GM12878 (cell line): ENCODE results near the gene MPHOSPH9. TPM values are rescaled to one million over a fixed set of nuclear protein-coding genes. Genes with fewer than 3 reads are reported as not detected.

ENCODE experiments used
- ATAC-seq: fragments of 200-7000 bp; cut with Tn5 transposase; 3 replicates; pipeline ENCODE4 v1.9.1; 2020; ENCODE audit warnings: mild to moderate bottlenecking, moderate library complexity
- Bru-seq: library from RNA; stranded (reverse); fragments of 400-500 nt; gene quantifications from one replicate; lab custom pipeline; 2021; lab: Mats Ljungman, UMichigan
- BruChase-seq, 2 experiments: library from RNA; stranded (reverse); fragments of 400-500 nt; gene quantifications; one replicate each; lab custom pipeline; 2021; lab: Mats Ljungman, UMichigan
- BruUV-seq: library from RNA; stranded (reverse); fragments of 400-500 nt; replicated peaks from 2 replicates; lab custom pipeline; 2021; lab: Mats Ljungman, UMichigan
- CTCF ChIA-PET: fragments of 300-600 bp; sonication (Branson Sonifier 250); formaldehyde crosslinking; extraction: SDS; loops from one replicate; lab custom pipeline; 2021; ENCODE audit warnings: inconsistent platforms; lab: Yijun Ruan, JAX
- POLR2A ChIA-PET: fragments of 350-600 bp; formaldehyde crosslinking; extraction: SDS; loops from one replicate; lab custom pipeline; 2021; ENCODE audit warnings: inconsistent platforms; lab: Charles Lee
- RAD21 ChIA-PET: fragments of 300-600 bp; sonication (Branson Sonifier 250); formaldehyde crosslinking; loops from one replicate; lab custom pipeline; 2023; ENCODE audit warnings: antibody characterized with exemption; ENCODE audit not compliant: unreplicated experiment; lab: Charles Lee
- SMC1A ChIA-PET: fragments of 300-600 bp; sonication (Branson Sonifier 250); formaldehyde crosslinking; loops from one replicate; lab custom pipeline; 2023; ENCODE audit not compliant: unreplicated experiment, uncharacterized antibody; lab: Charles Lee
- DNase-seq: peaks from one replicate; pipeline ENCODE4 v3.0.0-alpha.2; 2011; ENCODE audit warnings: low read depth, low spot score
- FAIRE-seq: peaks from 3 replicates; lab custom pipeline; 2011; peaks lifted over from hg19 to GRCh38; lab: Jason Lieb, UNC
- H2AFZ ChIP-seq: 2 replicates; pipeline ENCODE4 v1.6.0; 2011; ENCODE audit warnings: low read depth, low read length, control low read depth; ENCODE audit not compliant: control insufficient read depth
- H3K27ac ChIP-seq: 2 replicates; pipeline ENCODE4 v1.5.1; 2011; ENCODE audit warnings: control low read depth; ENCODE audit not compliant: control insufficient read depth, insufficient read depth
- H3K27me3 ChIP-seq, 2 experiments: replicated peaks in 1 of 2; 2 replicates each; pipeline versions ENCODE4 v1.6.0 to v1.6.1; 2011; ENCODE audit warnings: low read length in 1 of 2; ENCODE audit not compliant: control insufficient read depth in 2 of 2, insufficient read depth in 2 of 2
- H3K36me3 ChIP-seq, 2 experiments: 2 replicates each; pipeline ENCODE4 v1.5.1; 2011; ENCODE audit warnings: low read length in 1 of 2; ENCODE audit not compliant: control insufficient read depth in 2 of 2, insufficient read depth in 2 of 2
- H3K4me1 ChIP-seq: 2 replicates; pipeline ENCODE4 v1.6.1; 2011; ENCODE audit warnings: mild to moderate bottlenecking, low read length, moderate library complexity, mixed read lengths; ENCODE audit not compliant: control insufficient read depth, insufficient read depth
- H3K4me2 ChIP-seq: 2 replicates; pipeline ENCODE4 v1.6.0; 2011; ENCODE audit warnings: control low read depth; ENCODE audit not compliant: control insufficient read depth, insufficient read depth
- H3K4me3 ChIP-seq: fragments of 200-600 bp; sonication (generic); 2 replicates; pipeline ENCODE4 v1.5.1; 2016
- H3K79me2 ChIP-seq: 2 replicates; pipeline ENCODE4 v1.6.0; 2011; ENCODE audit warnings: low read length; ENCODE audit not compliant: control insufficient read depth, insufficient read depth
- H3K9ac ChIP-seq: 2 replicates; pipeline ENCODE4 v1.8.0; 2011; ENCODE audit warnings: low read length, control low read depth, mixed read lengths; ENCODE audit not compliant: control insufficient read depth, insufficient read depth
- H3K9me3 ChIP-seq: replicated peaks from 3 replicates; pipeline ENCODE4 v1.5.1; 2011; ENCODE audit warnings: mild to moderate bottlenecking, low read length; ENCODE audit not compliant: control insufficient read depth, insufficient read depth
- H4K20me1 ChIP-seq: 2 replicates; pipeline ENCODE4 v1.6.0; 2011; ENCODE audit not compliant: control insufficient read depth, insufficient read depth
- CBX3 ChIP-seq: fragments of 200-600 bp; sonication (generic); IDR thresholded peaks from 2 replicates; pipeline ENCODE4 v1.6.1; 2016; ENCODE audit warnings: low read depth, borderline replicate concordance
- CHD4 ChIP-seq: fragments of 200-600 bp; sonication (generic); IDR thresholded peaks from 2 replicates; pipeline ENCODE4 v1.6.1; 2016; ENCODE audit warnings: mild to moderate bottlenecking
- CREB1 ChIP-seq: IDR thresholded peaks from 2 replicates; pipeline ENCODE4 v1.6.1; 2012; ENCODE audit warnings: low read depth, mild to moderate bottlenecking, inconsistent platforms
- IKZF2 ChIP-seq, 2 experiments: fragments of 450-650 bp; IDR thresholded peaks; 2 replicates each; pipeline ENCODE4 v1.6.1; 2017; ENCODE audit warnings: mild to moderate bottlenecking in 2 of 2, moderate library complexity in 2 of 2
- IRF4 ChIP-seq: IDR thresholded peaks from 2 replicates; pipeline ENCODE4 v1.6.1; 2011; ENCODE audit warnings: low read depth, low read length
- KLF5 ChIP-seq: fragments of 450-650 bp; IDR thresholded peaks from 2 replicates; pipeline ENCODE4 v1.6.1; 2014; ENCODE audit warnings: mild to moderate bottlenecking; ENCODE audit not compliant: partially characterized antibody
- NR2F1 ChIP-seq: fragments of 450-650 bp; conservative IDR thresholded peaks from 2 replicates; pipeline ENCODE4 v1.6.1; 2017; ENCODE audit warnings: mild to moderate bottlenecking
- PBX3 ChIP-seq: IDR thresholded peaks from 2 replicates; pipeline ENCODE4 v1.6.1; 2011; ENCODE audit warnings: mild to moderate bottlenecking, low read depth, low read length, moderate library complexity; ENCODE audit not compliant: insufficient replicate concordance
- PKNOX1 ChIP-seq: fragments of 450-650 bp; IDR thresholded peaks from 2 replicates; pipeline ENCODE4 v1.6.1; 2016; ENCODE audit warnings: mild to moderate bottlenecking
- RB1 ChIP-seq: fragments of 450-650 bp; formaldehyde crosslinking; IDR thresholded peaks from 2 replicates; pipeline ENCODE4 v1.6.1; 2017; ENCODE audit warnings: mild to moderate bottlenecking, borderline replicate concordance
- SMAD5 ChIP-seq: IDR thresholded peaks from 2 replicates; pipeline ENCODE4 v1.6.1; 2016; ENCODE audit warnings: antibody characterized with exemption, low read depth
- SMARCA5 ChIP-seq: fragments of 450-650 bp; IDR thresholded peaks from 2 replicates; pipeline ENCODE4 v1.6.1; 2017; ENCODE audit warnings: mild to moderate bottlenecking
- ZSCAN29 ChIP-seq: fragments of 450-650 bp; IDR thresholded peaks from 2 replicates; pipeline ENCODE4 v1.6.1; 2017; ENCODE audit warnings: mild to moderate bottlenecking, moderate library complexity
- WGBS: methylation state at CpG from one replicate; pipeline ENCODE4 v1.1.6; 2016; ENCODE audit warnings: low lambda C conversion rate; ENCODE audit not compliant: insufficient replicate concordance, insufficient coverage; ENCODE audit errors: missing lambda C conversion rate; 5-methylcytosine and 5-hydroxymethylcytosine counted together
- in situ Hi-C: fragments of 300-500 bp; cut with MboI; formaldehyde crosslinking; loops from 9 replicates; pipeline ENCODE4 v1.14.3; 2018; ENCODE audit warnings: mixed read lengths
- intact Hi-C: fragments of 100-400 bp; cut with micrococcal nuclease; formaldehyde crosslinking; loops from one replicate; pipeline ENCODE4 v1.14.2; 2022; ENCODE audit not compliant: unreplicated experiment
- long read RNA-seq, 2 experiments: library from polyadenylated mRNA; unstranded; transcript quantifications; one replicate each; pipeline ENCODE4 v2.0.0, GENCODE V29; 2019 to 2020
- polyA minus RNA-seq, 3 experiments: library from RNA; depleted of rRNA, polyadenylated mRNA; stranded (reverse); fragments of >200 nt; gene quantifications; 2 replicates each; pipeline ENCODE4 v1.2.3, GENCODE V29; 2011
- polyA plus RNA-seq, 11 experiments: library from polyadenylated mRNA; depleted of rRNA in 4 of 11; unstranded in 6 of 11; stranded (reverse) in 5 of 11; fragments of >200 nt; fragmentation: Nextera tagmentation in 4 of 11; fragmentation: Illumina TruSeq in 1 of 11; extraction: Ambion mirVana in 4 of 11; extraction: Trizol in 1 of 11; gene quantifications; 1 replicate in 1 of 11; 2 replicates in 10 of 11; pipeline versions ENCODE4 v1.2.1 to v1.2.3, GENCODE V29; 2011 to 2016; ENCODE audit warnings: inconsistent platforms in 2 of 11, missing spikeins in 2 of 11, low read depth in 1 of 11
- total RNA-seq, 4 experiments: library from RNA; depleted of rRNA in 3 of 4; stranded (reverse); fragments of >200 nt in 3 of 4; fragmentation: Illumina TruSeq in 1 of 4; extraction: Trizol in 1 of 4; gene quantifications; 2 replicates each; pipeline versions ENCODE4 v1.2.1 to v1.2.3, GENCODE V29; 2013 to 2021
- TF ChIP-seq, protein P1 (sequence below): fragments of 450-650 bp; IDR thresholded peaks from 2 replicates; pipeline ENCODE4 v1.6.1; 2018; ENCODE audit warnings: borderline replicate concordance, mild to moderate bottlenecking; ENCODE audit not compliant: partially characterized antibody

Gene MPHOSPH9
- total RNA-seq (2013; cell fraction: nucleolus; rRNA removed), result 267 and 281 TPM in 2 replicates
- total RNA-seq (2014; rRNA removed) (53.5 and 66.9 TPM in 2 replicates), total RNA-seq (2014; rRNA removed; fragmentation: Illumina TruSeq; extraction: Trizol) (72.2 and 80.2 TPM in 2 replicates), total RNA-seq (2021) (41.9 and 45.2 TPM in 2 replicates), polyA plus RNA-seq (2011; rRNA removed) (45.3 and 67.6 TPM in 2 replicates), polyA plus RNA-seq (2014; fragmentation: Illumina TruSeq; extraction: Trizol) (46.2 and 55.8 TPM in 2 replicates), polyA plus RNA-seq (2014; fragmentation: Nextera tagmentation; extraction: Ambion mirVana) (10 to 100 TPM; 11.5 to 13.3 TPM), polyA plus RNA-seq (2014; rRNA removed) (35.9 and 44.8 TPM in 2 replicates), polyA plus RNA-seq (2016; fragmentation: Nextera tagmentation; extraction: Ambion mirVana) (10 to 100 TPM; 51.2 to 58.1 TPM), polyA minus RNA-seq (2011; rRNA and poly(A)+ RNA removed) (34.7 and 51.7 TPM in 2 replicates), Bru-seq, nascent RNA (percentile 72 among the genes with signal in this experiment), BruChase-seq, experiment 1, labeled RNA remaining after a 6-hour chase (percentile 77 among the genes with signal in this experiment), BruChase-seq, experiment 2, labeled RNA remaining after a 2-hour chase (percentile 79 among the genes with signal in this experiment)
- polyA plus RNA-seq (2011; ENCODE audit: low read depth), result 13.0 TPM
- polyA plus RNA-seq (2011; cell fraction: cytosol; rRNA removed), result 12.3 and 12.7 TPM in 2 replicates
- 42.7 and 44.0 TPM in 2 replicates for polyA plus RNA-seq (2011; cell fraction: nucleus; rRNA removed)
- 18.1 and 20.8 TPM in 2 replicates for polyA plus RNA-seq (2012)
- 17.0 and 30.4 TPM in 2 replicates for polyA minus RNA-seq (2011; cell fraction: cytosol; rRNA and poly(A)+ RNA removed)
- polyA minus RNA-seq (2011; cell fraction: nucleus; rRNA and poly(A)+ RNA removed), result 42.7 and 62.7 TPM in 2 replicates
- long read RNA-seq, experiment 1, partial matches to known transcripts, result 1 of 5 reads
- long read RNA-seq, experiment 1, other reads (novel, unspliced or antisense), result 4 of 5 reads
- long read RNA-seq, experiment 2, partial matches to known transcripts, result 75 of 131 reads
- long read RNA-seq, experiment 2, other reads (novel, unspliced or antisense), result 56 of 131 reads

DNA sequence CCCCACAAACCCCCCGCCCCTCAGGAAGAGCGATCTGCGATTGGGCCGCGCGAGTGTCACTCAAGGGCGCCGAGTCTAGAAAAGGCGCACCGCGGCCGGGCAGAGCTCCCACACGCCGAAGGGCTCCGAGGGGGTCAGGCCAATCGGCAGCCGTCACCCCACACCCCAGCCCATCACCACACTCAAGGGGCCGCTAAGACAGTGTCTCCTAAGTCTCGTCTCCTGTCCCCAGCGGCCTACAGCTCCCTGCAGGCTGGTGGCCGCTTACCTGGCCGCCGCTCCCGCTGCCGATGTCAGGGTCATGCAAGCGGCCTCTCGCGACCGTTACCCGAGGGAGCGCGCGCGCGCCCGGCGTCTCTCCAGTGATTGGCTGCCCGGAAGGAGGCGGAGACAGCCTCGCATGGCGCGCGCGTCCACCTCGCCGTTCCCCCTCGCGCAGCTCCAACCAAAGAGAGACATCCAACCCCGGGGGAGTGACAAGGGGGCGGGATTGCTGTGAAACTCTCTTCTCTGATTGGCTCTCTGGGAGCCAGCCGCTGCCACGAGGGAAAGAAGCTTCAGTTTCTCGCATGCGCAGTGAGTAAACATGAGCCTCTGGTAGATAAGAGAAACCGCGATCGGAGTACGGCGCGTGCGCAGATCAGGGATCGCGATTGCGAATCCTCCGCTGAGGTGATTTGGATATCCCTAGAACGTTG is at the start of gene MPHOSPH9, which contains the start of gene MTRFR:
Gene MPHOSPH9 (minus strand): TSS at position 335 of the 698 bp plus-strand sequence. CDS start 2,777 bp downstream, outside the sequence.
Gene MTRFR (plus strand): TSS at position 630 of the 698 bp plus-strand sequence. CDS start 20,239 bp downstream, outside the sequence.
- Histone ChIP-seq H3K4me2 (peak within 1 kb of the TSS; percentile 94), H3K9me3 (no peaks in the 10 kb centered on the region), H3K27ac (peak within 1 kb of the TSS; percentile 90), H3K79me2 (peaks cover 80% of the 10 kb centered on the region), H3K4me1 (peaks cover 24% of the 10 kb centered on the region), H3K36me3 (no peaks in the 10 kb centered on the region), H4K20me1 (no peaks in the 10 kb centered on the region), H3K4me3 (peak within 1 kb of the TSS; percentile 95), H3K9ac (peak within 1 kb of the TSS; percentile 92), H2AFZ (peak within 1 kb of the TSS; percentile 93), H3K27me3 (no peaks in the 10 kb centered on the region)
- ChIA-PET SMC1A (interaction anchor here (0.8 to 3.3 kb wide), 11 partner anchors 9 to 369 kb away, joined by 3 to 12 read pairs (median 4); partner anchors contain the start of genes DDX55, KMT5A and SBNO1), POLR2A (interaction anchor here (0.6 to 3.4 kb wide), 29 partner anchors 9 to 1707 kb away, joined by 3 to 23 read pairs (median 3); partner anchors contain the start of genes ARL6IP4, ATP6V0A2, KMT5A and OGFOD2), CTCF (interaction anchor here (0.6 to 2.1 kb wide), 13 partner anchors 8 to 1341 kb away, joined by 3 to 11 read pairs (median 3); partner anchors contain the start of gene OGFOD2), RAD21 (interaction anchor here (0.5 to 2.5 kb wide), 14 partner anchors 9 to 1427 kb away, joined by 3 to 15 read pairs (median 4); partner anchors contain the start of genes ATP6V0A2, KMT5A and OGFOD2)
- under 1% methylated on average over 65 of the region's 66 CpGs for WGBS
- DNase-seq (peak; percentile 100), FAIRE-seq (peak; percentile 87), ATAC-seq (peak; percentile 91)
- BruUV-seq, result no TSS peak
- in situ Hi-C loops, result loop anchor here (5.0 to 25.0 kb wide), 2 partner anchors 256 to 371 kb away; partner anchors contain the start of gene OGFOD2
- intact Hi-C loops, result loop anchor here (2.0 to 10.0 kb wide), 3 partner anchors 132 to 1431 kb away; partner anchors contain the start of genes SBNO1 and SETD1B
- TF ChIP-seq CREB1 (0 out of 2 replicates have a peak, but pooled peaks have one; percentile 22), CHD4 (no peak), PBX3 (peak; percentile 98), PKNOX1 (peak; percentile 99), ZSCAN29 (peak; percentile 59; the same call in 1 of the 2 replicates), CBX3 (no peak), IKZF2 (IDR thresholded peaks at IDR 0.05) (no peak; a peak in 1 of 4 replicates), KLF5 (peak; percentile 93), IRF4 (no peak), NR2F1 (peak; percentile 97), SMARCA5 (peak; percentile 43), RB1 (peak; percentile 95), SMAD5 (peak; percentile 97)
- TF ChIP-seq, protein P1, sequence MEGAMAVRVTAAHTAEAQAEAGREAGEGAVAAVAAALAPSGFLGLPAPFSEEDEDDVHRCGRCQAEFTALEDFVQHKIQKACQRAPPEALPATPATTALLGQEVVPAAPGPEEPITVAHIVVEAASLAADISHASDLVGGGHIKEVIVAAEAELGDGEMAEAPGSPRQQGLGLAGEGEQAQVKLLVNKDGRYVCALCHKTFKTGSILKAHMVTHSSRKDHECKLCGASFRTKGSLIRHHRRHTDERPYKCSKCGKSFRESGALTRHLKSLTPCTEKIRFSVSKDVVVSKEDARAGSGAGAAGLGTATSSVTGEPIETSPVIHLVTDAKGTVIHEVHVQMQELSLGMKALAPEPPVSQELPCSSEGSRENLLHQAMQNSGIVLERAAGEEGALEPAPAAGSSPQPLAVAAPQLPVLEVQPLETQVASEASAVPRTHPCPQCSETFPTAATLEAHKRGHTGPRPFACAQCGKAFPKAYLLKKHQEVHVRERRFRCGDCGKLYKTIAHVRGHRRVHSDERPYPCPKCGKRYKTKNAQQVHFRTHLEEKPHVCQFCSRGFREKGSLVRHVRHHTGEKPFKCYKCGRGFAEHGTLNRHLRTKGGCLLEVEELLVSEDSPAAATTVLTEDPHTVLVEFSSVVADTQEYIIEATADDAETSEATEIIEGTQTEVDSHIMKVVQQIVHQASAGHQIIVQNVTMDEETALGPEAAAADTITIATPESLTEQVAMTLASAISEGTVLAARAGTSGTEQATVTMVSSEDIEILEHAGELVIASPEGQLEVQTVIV, result peak; percentile 26
